ENCODE results near the gene WNT9A.
"Not testable (repeated sequence)": the region's sequence is repeated elsewhere in the genome, so short reads cannot be mapped to it uniquely, and the experiment has no call there.

The WNT9A gene, protein sequence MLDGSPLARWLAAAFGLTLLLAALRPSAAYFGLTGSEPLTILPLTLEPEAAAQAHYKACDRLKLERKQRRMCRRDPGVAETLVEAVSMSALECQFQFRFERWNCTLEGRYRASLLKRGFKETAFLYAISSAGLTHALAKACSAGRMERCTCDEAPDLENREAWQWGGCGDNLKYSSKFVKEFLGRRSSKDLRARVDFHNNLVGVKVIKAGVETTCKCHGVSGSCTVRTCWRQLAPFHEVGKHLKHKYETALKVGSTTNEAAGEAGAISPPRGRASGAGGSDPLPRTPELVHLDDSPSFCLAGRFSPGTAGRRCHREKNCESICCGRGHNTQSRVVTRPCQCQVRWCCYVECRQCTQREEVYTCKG

GRCh38 chr1:227947676-227948492, at the start of gene WNT9A:
Gene WNT9A (minus strand): TSS chr1:227947932. CDS start chr1:227947887, 45 bp downstream.
- DNase-seq, result peak; percentile 75

- DNase-seq, result no peak
These were observed 48.6 kb upstream of the WNT9A start for GRCh38 chr1:227996187-227996950.

- no peak for DNase-seq
These were observed 47.0 kb upstream of the WNT9A start for GRCh38 chr1:227994632-227995300.

DNA sequence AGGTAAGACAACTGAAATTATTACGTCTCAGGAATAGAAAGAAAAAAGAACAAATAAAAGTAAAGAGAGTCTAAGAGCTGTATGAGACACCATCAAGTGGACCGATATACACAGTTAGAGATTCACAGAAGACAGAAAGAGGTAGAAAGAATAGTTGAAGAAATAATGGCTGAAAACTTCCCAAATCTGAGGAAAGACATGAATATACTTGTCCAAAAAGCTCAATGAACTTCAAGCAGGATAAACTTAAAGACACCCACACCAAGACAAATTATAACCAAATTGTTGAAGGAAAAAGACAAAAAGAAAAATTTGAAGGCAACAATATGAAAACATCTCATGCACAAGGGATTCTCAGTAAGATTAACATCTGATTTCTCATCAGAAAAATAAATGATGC, 39.4 kb upstream of the WNT9A start:
- DNase-seq, result no peak

DNA sequence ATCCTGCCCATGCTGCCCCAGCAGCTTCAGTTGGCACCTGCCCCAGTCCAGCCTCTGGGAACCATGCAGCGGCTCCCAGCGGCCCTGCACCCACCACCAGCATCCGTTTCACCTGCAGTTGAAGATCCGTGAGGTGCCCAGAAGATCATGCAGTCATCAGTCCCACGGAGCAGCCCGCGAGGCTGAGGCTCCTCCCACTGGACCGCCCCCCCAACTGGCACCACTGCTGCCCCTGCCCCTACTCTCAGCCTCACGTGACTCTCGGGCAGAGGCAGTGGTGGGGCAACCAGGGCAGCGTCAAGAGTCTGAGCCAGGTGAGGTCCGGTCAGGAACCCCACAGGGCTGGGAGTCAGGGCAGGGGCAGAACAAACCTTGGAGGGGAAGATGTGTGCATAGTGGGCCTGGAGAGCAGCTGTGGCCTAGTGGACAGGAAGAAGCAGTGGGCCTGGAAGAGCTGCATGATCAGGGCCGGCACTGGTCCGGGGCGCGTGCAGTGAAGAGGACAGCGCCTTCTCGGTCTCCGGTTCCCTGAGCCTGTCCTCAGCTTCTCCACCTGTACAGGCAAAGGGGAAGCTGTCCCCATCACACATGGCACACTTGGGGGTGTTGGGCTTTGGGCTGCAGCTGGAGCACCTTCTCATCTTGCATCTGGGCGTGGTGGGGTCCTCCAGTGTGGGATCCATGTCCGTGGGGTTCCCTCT, 28.0 kb upstream of the WNT9A start:
- DNase-seq, result not testable (repeated sequence)

DNA sequence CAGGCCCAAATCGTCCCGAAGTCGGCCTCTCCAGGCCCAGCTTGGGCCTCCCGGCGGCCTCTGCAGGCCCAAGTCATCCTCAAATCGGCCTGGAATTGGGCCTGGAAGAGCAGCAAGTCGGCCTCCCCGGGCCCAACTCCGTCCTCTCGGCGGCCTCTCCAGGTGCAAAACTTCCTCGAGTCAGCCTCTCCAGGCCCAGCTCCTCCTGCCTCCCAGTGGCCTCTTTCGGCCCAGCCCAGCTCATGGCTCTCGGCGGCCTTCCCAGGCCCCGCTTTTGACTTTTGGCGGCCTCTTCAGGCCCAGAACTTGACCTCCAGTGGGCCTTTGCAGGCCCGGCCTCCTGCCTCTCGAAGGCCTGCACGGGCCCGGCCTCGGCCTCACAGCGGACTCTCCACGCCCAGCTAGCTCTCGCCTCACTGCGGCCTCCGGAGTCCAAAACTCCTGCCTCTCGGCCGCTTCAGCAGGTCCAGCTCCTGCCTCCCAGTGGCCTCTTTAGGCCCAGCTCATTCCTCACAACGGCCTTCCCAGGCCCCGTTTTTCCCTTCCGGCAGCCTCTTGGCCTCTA, 26.1 kb upstream of the WNT9A start:
- DNase-seq, result not testable (repeated sequence)

DNA sequence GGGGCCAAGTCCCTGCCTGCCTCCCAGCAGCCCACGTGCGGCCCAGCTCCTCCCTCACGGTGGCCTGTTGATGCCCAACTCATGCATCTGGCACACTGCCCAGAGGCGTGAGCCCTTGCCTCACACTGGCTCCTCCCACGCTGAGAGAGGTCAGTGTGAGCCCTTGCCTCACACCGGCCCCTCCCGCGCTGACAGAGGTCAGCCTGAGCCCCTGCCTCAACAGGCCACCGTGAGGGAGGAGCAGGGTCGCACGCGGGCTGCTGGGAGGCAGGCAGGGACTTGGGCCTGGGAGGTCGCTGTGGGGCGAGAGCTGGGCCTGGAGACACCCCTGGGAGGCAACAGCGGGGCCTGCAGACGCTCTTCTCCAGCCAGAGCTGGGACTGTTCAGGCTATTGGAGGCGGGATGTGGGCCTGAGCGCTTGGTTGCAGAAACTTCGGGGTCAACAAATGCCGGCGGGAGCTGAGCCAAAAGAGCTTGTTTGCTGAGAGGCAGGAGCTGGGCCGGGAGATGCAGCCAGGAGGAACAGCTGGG, 25.2 kb upstream of the WNT9A start:
- not testable (repeated sequence) for DNase-seq

- not testable (repeated sequence) for DNase-seq
These were observed 24.5 kb upstream of the WNT9A start for GRCh38 chr1:227972283-227972679.

- DNase-seq, result not testable (repeated sequence)
These were observed 24.0 kb upstream of the WNT9A start for GRCh38 chr1:227971643-227972282.

DNA sequence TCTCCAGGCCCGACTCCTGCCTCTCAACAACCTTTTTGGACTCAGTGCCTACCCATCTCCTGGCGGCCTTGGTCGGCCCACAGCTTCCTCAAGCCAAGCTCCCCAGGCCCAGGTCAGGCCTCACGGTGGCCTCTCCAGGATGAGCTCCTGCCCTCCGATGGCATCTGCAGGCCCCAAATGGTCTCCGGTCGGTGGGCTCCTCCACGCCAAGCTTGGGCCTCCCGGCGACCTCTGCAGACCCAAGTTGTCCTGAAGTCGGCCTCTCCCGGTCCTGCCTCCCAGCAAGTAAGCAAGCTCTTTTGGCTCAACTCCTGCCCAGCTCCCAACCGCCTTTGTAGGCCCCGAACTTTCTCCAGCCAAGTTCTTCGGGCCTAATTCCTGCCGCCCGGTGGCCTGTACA, 23.5 kb upstream of the WNT9A start:
- DNase-seq, result not testable (repeated sequence)

DNA sequence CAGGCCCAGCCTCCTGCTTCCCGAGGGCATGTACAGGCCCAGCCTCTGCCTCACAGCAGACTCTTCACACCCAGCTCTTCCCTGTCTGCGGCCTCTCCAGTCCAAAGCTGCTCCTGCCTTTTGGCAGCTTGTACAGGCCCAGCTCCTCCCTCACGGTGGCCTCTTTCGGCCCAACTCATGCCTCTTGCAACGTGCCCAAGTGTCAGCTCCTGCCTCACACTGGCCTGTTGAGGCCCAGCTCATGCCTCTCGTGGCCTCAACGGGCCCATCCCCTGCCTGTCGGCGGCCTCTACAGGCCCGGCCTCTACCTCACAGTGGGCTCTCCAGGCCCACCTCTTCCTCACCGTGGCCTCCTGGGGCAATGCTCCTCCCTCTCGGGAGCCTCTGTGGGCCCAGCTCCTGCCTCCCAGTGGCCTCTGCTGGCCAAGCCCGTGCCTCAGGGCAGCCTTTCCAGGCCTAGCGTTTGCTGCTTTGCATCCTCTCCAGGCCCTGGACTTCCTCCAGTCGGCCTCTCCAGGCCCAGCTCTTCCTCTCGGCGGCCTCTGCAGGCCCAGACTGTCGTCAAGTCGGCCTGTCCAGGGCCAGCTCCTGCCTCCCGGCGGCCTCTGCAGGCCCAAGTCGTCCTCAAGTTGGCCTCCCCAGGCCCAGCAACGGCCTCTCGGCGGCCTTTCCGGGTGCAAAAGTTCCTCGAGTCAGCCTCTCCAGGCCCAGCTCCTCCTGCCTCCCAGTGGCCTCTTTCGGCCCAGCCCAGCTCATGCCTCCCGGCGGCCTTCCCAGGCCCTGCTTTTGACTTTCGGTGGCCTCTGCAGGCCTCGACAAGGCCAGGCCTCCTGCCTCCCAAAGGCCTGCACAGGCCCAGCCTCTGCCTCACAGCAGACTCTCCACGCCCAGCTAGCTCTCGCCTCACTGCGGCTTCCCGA, 22.6 kb upstream of the WNT9A start:
- DNase-seq, result not testable (repeated sequence)

- not testable (repeated sequence) for DNase-seq
These were observed 20.1 kb upstream of the WNT9A start for GRCh38 chr1:227967815-227968214.

DNA sequence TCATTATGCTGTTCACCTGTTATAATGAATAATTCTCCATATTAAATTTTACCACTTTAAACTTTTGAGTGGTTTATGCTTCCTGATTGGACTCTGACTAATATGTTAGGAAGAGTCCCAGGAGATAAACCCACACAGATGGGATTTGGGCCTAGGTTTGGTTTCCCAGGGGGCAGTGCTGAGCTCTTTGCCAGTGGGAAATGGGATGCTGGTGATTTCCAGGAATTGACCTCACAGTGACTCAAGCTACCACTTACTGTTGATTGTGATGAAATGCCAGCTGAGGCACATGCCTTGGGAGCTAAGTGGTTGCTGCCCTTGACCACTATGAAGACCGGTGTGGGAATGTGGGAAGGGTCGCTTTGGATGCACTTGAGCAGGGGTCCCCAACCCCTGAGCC, 19.0 kb upstream of the WNT9A start:
- DNase-seq, result not testable (repeated sequence)

GRCh38 chr1:227961651-227962466, 14.1 kb upstream of the WNT9A start:
- DNase-seq, result no peak

DNA sequence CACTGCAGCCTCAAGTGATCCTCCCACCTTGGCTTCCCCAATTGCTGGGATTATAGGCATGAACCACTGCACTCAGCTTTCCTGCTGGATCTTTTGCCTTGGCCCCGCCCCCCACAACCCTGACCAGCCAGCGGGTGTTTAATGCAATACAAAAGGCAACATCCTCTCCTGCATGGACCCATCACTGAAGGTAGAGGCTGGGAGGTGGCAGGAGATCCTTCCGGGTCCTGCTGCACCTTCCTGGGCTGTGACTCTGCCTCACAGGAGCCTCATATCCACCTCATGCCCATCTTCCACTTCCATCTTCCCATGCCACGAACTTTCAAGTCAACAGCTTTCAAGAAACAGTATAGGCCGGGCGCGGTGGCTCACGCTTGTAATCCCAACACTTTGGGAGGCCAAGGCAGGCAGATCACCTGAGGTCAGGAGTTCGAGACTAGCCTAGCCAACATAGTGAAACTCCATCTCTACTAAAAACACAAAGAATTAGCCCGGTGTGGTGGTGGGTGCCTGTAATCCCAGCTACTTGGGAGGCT, 11.7 kb upstream of the WNT9A start:
- no peak for DNase-seq

- DNase-seq, result no peak
These were observed 11.0 kb upstream of the WNT9A start for GRCh38 chr1:227958617-227959324.

- DNase-seq, result no peak
These were observed 8.1 kb upstream of the WNT9A start for GRCh38 chr1:227955808-227956207.
